Measurements from ENCODE around the gene DNHD1.

Gene DNHD1

DNA sequence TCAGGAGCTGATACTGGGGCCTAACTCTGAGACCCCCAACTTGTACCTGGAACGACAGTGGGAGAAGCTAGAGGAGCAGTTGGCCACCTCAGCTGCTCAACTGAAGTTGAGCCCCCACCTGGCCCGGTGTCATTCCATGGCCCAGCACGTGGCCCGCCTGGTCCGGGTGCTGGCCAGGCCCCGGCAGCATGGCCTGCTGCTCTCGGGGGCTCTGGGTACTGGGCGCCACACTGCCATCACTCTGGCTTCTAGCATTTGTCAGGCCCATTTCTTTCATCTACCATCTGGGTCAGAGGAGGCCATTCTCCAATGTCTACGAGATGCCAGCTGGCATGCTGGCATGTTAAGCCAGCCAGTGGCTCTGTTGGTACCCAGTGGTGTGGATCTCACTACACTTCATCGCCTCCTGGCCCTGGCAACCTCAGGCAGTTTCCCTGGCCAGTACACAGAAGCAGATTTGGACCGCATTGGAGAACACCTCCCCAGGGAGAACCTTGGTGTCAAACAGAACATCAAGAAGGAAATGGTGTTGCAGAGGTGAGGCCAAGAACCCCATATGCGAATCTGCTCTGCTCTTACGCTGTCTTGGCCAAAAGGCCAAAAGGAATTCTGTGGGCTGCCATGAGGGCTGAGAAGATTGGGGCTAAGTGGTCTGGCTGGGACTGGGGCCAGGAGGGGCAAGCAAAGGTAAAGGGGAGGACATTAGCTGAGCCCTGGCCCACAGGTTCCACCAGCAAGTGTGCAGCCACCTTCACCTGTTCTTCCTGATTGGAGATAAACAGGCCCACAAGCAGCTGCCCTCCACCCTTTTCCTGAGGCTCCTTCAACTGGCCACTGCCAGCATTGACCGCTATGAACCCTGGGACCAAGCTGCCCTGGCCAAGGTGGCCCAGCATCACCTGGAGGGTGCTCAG, 60.9 kb downstream of the DNHD1 start:
- TF ChIP-seq TAF1 (IDR thresholded peaks at IDR 0.05; ENCODE audit: borderline replicate concordance, insufficient read depth, low read length) = no peak
- no peak for TF ChIP-seq POLR2AphosphoS5 (IDR thresholded peaks at IDR 0.05; ENCODE audit: low read depth, low read length)
- TF ChIP-seq FOXP2 (optimal IDR thresholded peaks at IDR 0.05; ENCODE audit: borderline replicate concordance, extremely low read depth, extremely low read length, insufficient read depth) = no peak
- TF ChIP-seq, protein P1, sequence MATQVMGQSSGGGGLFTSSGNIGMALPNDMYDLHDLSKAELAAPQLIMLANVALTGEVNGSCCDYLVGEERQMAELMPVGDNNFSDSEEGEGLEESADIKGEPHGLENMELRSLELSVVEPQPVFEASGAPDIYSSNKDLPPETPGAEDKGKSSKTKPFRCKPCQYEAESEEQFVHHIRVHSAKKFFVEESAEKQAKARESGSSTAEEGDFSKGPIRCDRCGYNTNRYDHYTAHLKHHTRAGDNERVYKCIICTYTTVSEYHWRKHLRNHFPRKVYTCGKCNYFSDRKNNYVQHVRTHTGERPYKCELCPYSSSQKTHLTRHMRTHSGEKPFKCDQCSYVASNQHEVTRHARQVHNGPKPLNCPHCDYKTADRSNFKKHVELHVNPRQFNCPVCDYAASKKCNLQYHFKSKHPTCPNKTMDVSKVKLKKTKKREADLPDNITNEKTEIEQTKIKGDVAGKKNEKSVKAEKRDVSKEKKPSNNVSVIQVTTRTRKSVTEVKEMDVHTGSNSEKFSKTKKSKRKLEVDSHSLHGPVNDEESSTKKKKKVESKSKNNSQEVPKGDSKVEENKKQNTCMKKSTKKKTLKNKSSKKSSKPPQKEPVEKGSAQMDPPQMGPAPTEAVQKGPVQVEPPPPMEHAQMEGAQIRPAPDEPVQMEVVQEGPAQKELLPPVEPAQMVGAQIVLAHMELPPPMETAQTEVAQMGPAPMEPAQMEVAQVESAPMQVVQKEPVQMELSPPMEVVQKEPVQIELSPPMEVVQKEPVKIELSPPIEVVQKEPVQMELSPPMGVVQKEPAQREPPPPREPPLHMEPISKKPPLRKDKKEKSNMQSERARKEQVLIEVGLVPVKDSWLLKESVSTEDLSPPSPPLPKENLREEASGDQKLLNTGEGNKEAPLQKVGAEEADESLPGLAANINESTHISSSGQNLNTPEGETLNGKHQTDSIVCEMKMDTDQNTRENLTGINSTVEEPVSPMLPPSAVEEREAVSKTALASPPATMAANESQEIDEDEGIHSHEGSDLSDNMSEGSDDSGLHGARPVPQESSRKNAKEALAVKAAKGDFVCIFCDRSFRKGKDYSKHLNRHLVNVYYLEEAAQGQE (IDR thresholded peaks at IDR 0.05; ENCODE audit: insufficient read depth in 1 of 2, low read depth in 2 of 2, low read length in 2 of 2) = no peak
- TF ChIP-seq SIN3A (IDR thresholded peaks at IDR 0.05; ENCODE audit: borderline replicate concordance, insufficient read depth, low read length) = no peak

DNA sequence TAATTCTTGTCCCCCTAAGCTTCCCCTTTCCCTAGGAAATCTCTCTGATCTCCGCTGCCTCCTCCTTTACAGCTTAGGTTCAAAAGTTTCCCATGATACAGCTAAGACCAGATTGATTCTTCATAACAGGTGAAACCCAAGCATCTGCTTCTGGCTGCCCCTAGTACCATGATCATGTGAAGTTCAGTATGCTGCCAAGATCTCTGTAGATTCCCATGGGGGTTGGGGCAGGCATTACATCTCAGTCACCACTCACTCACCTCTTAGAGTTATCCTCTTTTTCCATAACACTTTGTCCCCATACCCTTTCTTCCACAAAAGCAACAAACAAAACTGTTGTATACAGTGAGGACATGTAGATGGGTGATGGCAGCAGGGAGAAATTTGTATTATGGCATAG, 62.3 kb downstream of the DNHD1 start:
- no peak for TF ChIP-seq SIN3A (IDR thresholded peaks at IDR 0.05; ENCODE audit: borderline replicate concordance, insufficient read depth, low read length)
- no peak for TF ChIP-seq POLR2AphosphoS5 (IDR thresholded peaks at IDR 0.05; ENCODE audit: low read depth, low read length)
- TF ChIP-seq, protein P1 (IDR thresholded peaks at IDR 0.05; ENCODE audit: insufficient read depth in 1 of 2, low read depth in 2 of 2, low read length in 2 of 2) = no peak
- no peak for TF ChIP-seq FOXP2 (optimal IDR thresholded peaks at IDR 0.05; ENCODE audit: borderline replicate concordance, extremely low read depth, extremely low read length, insufficient read depth)
- TF ChIP-seq TAF1 (IDR thresholded peaks at IDR 0.05; ENCODE audit: borderline replicate concordance, insufficient read depth, low read length) = no peak

DNA sequence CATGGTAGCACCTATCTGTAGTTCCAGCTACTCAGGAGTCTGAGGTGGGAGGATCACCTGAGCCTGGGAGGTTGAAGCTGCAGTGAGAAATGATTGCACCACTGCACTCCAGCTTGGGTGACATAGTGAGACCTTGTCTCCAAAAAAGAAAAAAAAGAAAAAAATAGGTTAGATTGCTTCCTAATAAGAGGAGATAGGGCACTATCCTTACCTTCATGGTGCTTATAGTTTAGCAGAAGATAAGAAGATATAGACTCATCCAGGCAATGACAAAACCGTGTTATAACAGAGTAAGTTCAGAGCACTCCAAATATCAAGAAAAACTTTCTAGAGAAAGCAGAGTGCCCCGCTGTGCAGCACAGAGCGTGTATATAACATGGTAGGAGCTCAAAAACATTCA, 64.2 kb downstream of the DNHD1 start:
- TF ChIP-seq FOXP2 (optimal IDR thresholded peaks at IDR 0.05; ENCODE audit: borderline replicate concordance, extremely low read depth, extremely low read length, insufficient read depth) (no peak), POLR2AphosphoS5 (IDR thresholded peaks at IDR 0.05; ENCODE audit: low read depth, low read length) (no peak), TAF1 (IDR thresholded peaks at IDR 0.05; ENCODE audit: borderline replicate concordance, insufficient read depth, low read length) (no peak), SIN3A (IDR thresholded peaks at IDR 0.05; ENCODE audit: borderline replicate concordance, insufficient read depth, low read length) (no peak)
- TF ChIP-seq, protein P1 (IDR thresholded peaks at IDR 0.05; ENCODE audit: insufficient read depth in 1 of 2, low read depth in 2 of 2, low read length in 2 of 2) = no peak

DNA sequence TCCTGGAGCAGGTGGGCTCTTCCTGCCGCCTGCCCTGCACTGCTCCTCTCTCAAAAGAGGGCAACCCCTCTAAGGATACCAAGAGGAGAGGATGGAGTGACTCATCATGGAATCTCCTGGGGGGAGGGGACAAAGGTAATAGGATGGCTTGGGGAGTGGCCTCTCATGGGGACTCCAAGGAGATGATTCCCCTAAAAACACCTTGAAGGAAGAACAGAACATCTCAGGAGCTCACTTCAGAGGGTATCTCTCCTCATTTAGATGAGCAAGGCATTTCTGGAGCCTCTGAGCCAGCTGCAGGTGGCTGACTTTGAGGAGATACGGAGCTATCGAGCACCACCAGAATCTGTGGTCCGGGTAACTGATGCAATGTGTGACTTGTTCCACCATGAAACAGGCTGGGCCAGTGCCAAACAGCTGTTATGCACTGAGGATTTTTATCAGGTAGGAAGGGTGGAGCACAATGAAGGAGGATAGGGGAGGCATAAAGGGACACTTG, 66.1 kb downstream of the DNHD1 start:
- no peak for TF ChIP-seq SIN3A (IDR thresholded peaks at IDR 0.05; ENCODE audit: borderline replicate concordance, insufficient read depth, low read length)
- TF ChIP-seq, protein P1 (IDR thresholded peaks at IDR 0.05; ENCODE audit: insufficient read depth in 1 of 2, low read depth in 2 of 2, low read length in 2 of 2) = no peak
- no peak for TF ChIP-seq FOXP2 (optimal IDR thresholded peaks at IDR 0.05; ENCODE audit: borderline replicate concordance, extremely low read depth, extremely low read length, insufficient read depth)
- TF ChIP-seq TAF1 (IDR thresholded peaks at IDR 0.05; ENCODE audit: borderline replicate concordance, insufficient read depth, low read length) = no peak
- TF ChIP-seq POLR2AphosphoS5 (IDR thresholded peaks at IDR 0.05; ENCODE audit: low read depth, low read length) = no peak
